HL-60 (cell line): ENCODE data around the gene GGACT.

Experiments
- POLR2AphosphoS5 ChIP-seq: IDR thresholded peaks from 2 replicates; pipeline ENCODE4 v1.6.1; 2012; ENCODE audit warnings: low read depth
- TF ChIP-seq, protein P1 (sequence below): IDR thresholded peaks from one replicate; pipeline ENCODE4 v1.5.1; 2011; ENCODE audit warnings: low read length, control low read depth, inconsistent platforms; ENCODE audit not compliant: insufficient read depth

DNA sequence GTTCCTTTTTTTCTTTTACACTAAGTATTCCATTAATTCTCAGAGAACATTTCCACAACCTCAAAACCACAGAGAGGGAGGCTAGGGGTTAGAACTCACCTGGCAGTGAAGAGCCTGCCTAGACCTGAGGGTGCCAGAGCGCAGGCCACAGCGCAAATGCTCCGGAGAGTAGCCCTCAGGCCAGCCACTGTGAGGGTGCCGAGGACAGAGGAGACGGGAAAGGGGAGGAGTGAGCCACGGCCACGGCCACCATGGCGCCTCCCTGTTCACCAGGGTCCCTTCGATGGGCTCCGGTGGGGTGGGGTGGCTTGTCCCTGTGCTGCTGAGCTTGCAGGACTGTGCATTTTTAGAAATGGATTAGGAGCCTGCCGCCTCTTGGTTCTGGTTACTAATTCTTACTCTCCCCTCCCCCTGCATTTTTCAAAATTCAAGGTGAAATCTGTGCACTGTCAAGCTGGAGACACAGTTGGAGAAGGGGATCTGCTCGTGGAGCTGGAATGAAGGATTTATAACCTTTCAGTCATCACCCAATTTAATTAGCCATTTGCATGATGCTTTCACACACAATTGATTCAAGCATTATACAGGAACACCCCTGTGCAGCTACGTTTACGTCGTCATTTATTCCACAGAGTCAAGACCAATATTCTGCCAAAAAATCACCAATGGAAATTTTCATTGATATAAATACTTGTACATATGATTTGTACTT lies 58.8 kb downstream of the GGACT start:
- TF ChIP-seq, protein P1, sequence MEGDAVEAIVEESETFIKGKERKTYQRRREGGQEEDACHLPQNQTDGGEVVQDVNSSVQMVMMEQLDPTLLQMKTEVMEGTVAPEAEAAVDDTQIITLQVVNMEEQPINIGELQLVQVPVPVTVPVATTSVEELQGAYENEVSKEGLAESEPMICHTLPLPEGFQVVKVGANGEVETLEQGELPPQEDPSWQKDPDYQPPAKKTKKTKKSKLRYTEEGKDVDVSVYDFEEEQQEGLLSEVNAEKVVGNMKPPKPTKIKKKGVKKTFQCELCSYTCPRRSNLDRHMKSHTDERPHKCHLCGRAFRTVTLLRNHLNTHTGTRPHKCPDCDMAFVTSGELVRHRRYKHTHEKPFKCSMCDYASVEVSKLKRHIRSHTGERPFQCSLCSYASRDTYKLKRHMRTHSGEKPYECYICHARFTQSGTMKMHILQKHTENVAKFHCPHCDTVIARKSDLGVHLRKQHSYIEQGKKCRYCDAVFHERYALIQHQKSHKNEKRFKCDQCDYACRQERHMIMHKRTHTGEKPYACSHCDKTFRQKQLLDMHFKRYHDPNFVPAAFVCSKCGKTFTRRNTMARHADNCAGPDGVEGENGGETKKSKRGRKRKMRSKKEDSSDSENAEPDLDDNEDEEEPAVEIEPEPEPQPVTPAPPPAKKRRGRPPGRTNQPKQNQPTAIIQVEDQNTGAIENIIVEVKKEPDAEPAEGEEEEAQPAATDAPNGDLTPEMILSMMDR = no peak
- TF ChIP-seq POLR2AphosphoS5 = no peak
